HK-2 (cell line): ENCODE results near the gene PHF21A.
"Not testable (repeated sequence)": the region's sequence is repeated elsewhere in the genome, so short reads cannot be mapped to it uniquely, and the experiment has no call there.

Source experiments
- DNase-seq: peaks from one replicate; pipeline ENCODE4 v3.0.0-alpha.2; 2018; ENCODE audit not compliant: unreplicated experiment

The PHF21A gene

GRCh38 chr11:46120346-46121300 is 631 bp downstream of the PHF21A start:
- peak; percentile 1 for DNase-seq

- peak; percentile 33 for DNase-seq
Observed at GRCh38 chr11:46119352-46120216, 1.7 kb downstream of the PHF21A start.

- DNase-seq: no peak
Observed at GRCh38 chr11:46118702-46119351, 2.4 kb downstream of the PHF21A start.

GRCh38 chr11:46117842-46118241 is 3.4 kb downstream of the PHF21A start:
- no peak for DNase-seq

- DNase-seq: not testable (repeated sequence)
Observed at GRCh38 chr11:46116712-46117037, 4.6 kb downstream of the PHF21A start.

GRCh38 chr11:46116007-46116711 is 5.1 kb downstream of the PHF21A start:
- DNase-seq: no peak

GRCh38 chr11:46114961-46115360 is 6.3 kb downstream of the PHF21A start:
- no peak for DNase-seq

GRCh38 chr11:46114378-46114777 is 6.9 kb downstream of the PHF21A start:
- no peak for DNase-seq

GRCh38 chr11:46112961-46113607 is 8.2 kb downstream of the PHF21A start:
- DNase-seq: no peak

GRCh38 chr11:46108751-46109150 is 12.5 kb downstream of the PHF21A start:
- DNase-seq: no peak

- DNase-seq: no peak
Observed at GRCh38 chr11:46107780-46108179, 13.5 kb downstream of the PHF21A start.

GRCh38 chr11:46107408-46107718 is 13.9 kb downstream of the PHF21A start:
- no peak for DNase-seq

GRCh38 chr11:46106530-46107407 is 14.5 kb downstream of the PHF21A start:
- DNase-seq: no peak

- no peak for DNase-seq
Observed at GRCh38 chr11:46105926-46106325, 15.3 kb downstream of the PHF21A start.

GRCh38 chr11:46105134-46105628 is 16.1 kb downstream of the PHF21A start:
- DNase-seq: no peak

- no peak for DNase-seq
Observed at GRCh38 chr11:46102843-46103242, 18.4 kb downstream of the PHF21A start.

GRCh38 chr11:46100670-46101069 is 20.6 kb downstream of the PHF21A start:
- no peak for DNase-seq

- no peak for DNase-seq
Observed at GRCh38 chr11:46099963-46100316, 21.3 kb downstream of the PHF21A start.

- no peak for DNase-seq
Observed at GRCh38 chr11:46090375-46090774, 30.9 kb downstream of the PHF21A start.

GRCh38 chr11:46079662-46080061 is 41.6 kb downstream of the PHF21A start:
- DNase-seq: no peak
